Kidney epithelial cell (primary cell): ENCODE data around the gene TRDMT1. TPM values are rescaled to one million over a fixed set of nuclear protein-coding genes. Genes with fewer than 3 reads are reported as not detected.

Experiments
- DNase-seq: peaks from one replicate; pipeline ENCODE4 v3.0.0-alpha.2; 2010; ENCODE audit warnings: low read depth
- H3K27me3 ChIP-seq: 2 replicates; pipeline ENCODE4 v1.6.0; 2011; ENCODE audit warnings: low read length; ENCODE audit not compliant: control insufficient read depth, insufficient read depth
- H3K36me3 ChIP-seq: 2 replicates; pipeline ENCODE4 v1.5.1; 2011; ENCODE audit warnings: low read length; ENCODE audit not compliant: control insufficient read depth, insufficient read depth
- H3K4me3 ChIP-seq: 2 replicates; pipeline ENCODE4 v1.5.1; 2011; ENCODE audit warnings: low read depth, mild to moderate bottlenecking, control low read depth, low read length
- CTCF ChIP-seq: IDR thresholded peaks from 2 replicates; pipeline ENCODE4 v1.5.1; 2011; ENCODE audit warnings: mild to moderate bottlenecking, moderate library complexity, low read length, control low read depth, inconsistent platforms; ENCODE audit not compliant: insufficient read depth, poor library complexity, severe bottlenecking
- total RNA-seq: library from RNA; depleted of rRNA; stranded (reverse); fragments of >200 nt; gene quantifications from 2 replicates; pipeline ENCODE4 v1.2.3, GENCODE V29; 2015

TRDMT1 gene
- total RNA-seq, 1 donor from 2014 or later = 7.4 TPM

GRCh38 chr10:17109046-17109445 is 92.4 kb downstream of the TRDMT1 start:
- no peaks in the 10 kb centered on the region for H3K27me3 ChIP-seq
- no peak for DNase-seq
- TF ChIP-seq CTCF = no peak

DNA sequence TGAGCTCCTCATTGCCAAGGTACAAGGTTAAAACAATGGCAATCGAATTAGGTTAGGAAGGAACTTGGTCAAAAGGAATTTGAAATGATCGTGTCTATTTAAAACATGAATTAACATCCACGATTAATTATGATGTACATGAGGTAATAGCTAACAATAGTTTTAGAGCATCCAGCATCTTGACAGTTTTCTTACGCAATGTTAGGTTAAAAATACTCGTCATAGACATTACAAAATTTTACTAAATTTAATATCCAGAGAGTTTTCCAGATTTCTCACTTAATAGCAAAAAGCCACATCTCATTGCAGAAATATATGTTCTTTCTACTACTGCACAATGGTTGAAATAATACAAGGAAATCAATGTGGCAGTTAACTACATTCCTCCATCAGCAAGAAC is 94.5 kb downstream of the TRDMT1 start:
- no peaks in the 10 kb centered on the region for H3K36me3 ChIP-seq
- no peak for TF ChIP-seq CTCF
- no peak overlapping the region for H3K4me3 ChIP-seq
- no peaks in the 10 kb centered on the region for H3K27me3 ChIP-seq
- DNase-seq = no peak

More at GRCh38 chr10:17109046-17109445, 92.4 kb downstream of the TRDMT1 start:
- H3K4me3 ChIP-seq = no peak overlapping the region
- no peaks in the 10 kb centered on the region for H3K36me3 ChIP-seq

GRCh38 chr10:17101910-17102266 is 99.6 kb downstream of the TRDMT1 start:
- no peak for DNase-seq
- Histone ChIP-seq H3K4me3 (no peak overlapping the region), H3K27me3 (no peaks in the 10 kb centered on the region), H3K36me3 (no peaks in the 10 kb centered on the region)
- TF ChIP-seq CTCF = no peak

- no peak for TF ChIP-seq CTCF
- H3K4me3 ChIP-seq = no peak overlapping the region
- no peaks in the 10 kb centered on the region for H3K27me3 ChIP-seq
- H3K36me3 ChIP-seq = no peaks in the 10 kb centered on the region
- no peak for DNase-seq
Observed at GRCh38 chr10:17101257-17101909, 100.1 kb downstream of the TRDMT1 start.

GRCh38 chr10:17100586-17100985 is 100.9 kb downstream of the TRDMT1 start:
- H3K4me3 ChIP-seq = no peak overlapping the region
- H3K27me3 ChIP-seq = no peaks in the 10 kb centered on the region
- no peak for DNase-seq
- no peaks in the 10 kb centered on the region for H3K36me3 ChIP-seq
- no peak for TF ChIP-seq CTCF

- H3K4me3 ChIP-seq = no peak overlapping the region
- DNase-seq = no peak
- no peak for TF ChIP-seq CTCF
Observed at GRCh38 chr10:17098012-17098411, 103.5 kb downstream of the TRDMT1 start.

More at GRCh38 chr10:17098012-17098411, 103.5 kb downstream of the TRDMT1 start:
- Histone ChIP-seq H3K36me3 (no peaks in the 10 kb centered on the region), H3K27me3 (no peaks in the 10 kb centered on the region)
